ENCODE data around the gene FAM83F.

- no peak for TF ChIP-seq POLR2A (IDR thresholded peaks at IDR 0.05)
- no peak for TF ChIP-seq CTCF (IDR thresholded peaks at IDR 0.05)
- no peak for TF ChIP-seq EP300 (IDR thresholded peaks at IDR 0.05)
- no peak for TF ChIP-seq POLR2AphosphoS5 (IDR thresholded peaks at IDR 0.05)
Observed at GRCh38 chr22:40070701-40071100, 75.9 kb downstream of the FAM83F start.

All from sigmoid colon (tissue), 4 donors.